Coronary artery (tissue), 2 donors: ENCODE measurements around the gene ASS1.

Experiments
- DNase-seq: peaks from one replicate; pipeline ENCODE4 v3.0.0-alpha.2; 2017; ENCODE audit warnings: low spot score
- H3K27ac ChIP-seq, 2 donors: fragments of 200-600 bp; sonication (generic); one replicate each; pipeline ENCODE4 v1.5.1; 2016 to 2019
- H3K4me3 ChIP-seq: fragments of 200-600 bp; sonication (generic); 2 replicates; pipeline ENCODE4 v1.5.1; 2016; ENCODE audit warnings: mild to moderate bottlenecking, moderate library complexity
- CTCF ChIP-seq: fragments of 200-600 bp; sonication (generic); IDR thresholded peaks from one replicate; pipeline ENCODE4 v1.5.1; 2019; ENCODE audit warnings: antibody characterized with exemption

ASS1 gene

GRCh38 chr9:130443840-130444492 lies 795 bp upstream of the ASS1 start:
- Histone ChIP-seq H3K27ac (peak overlapping the region; percentile 83 to 88), H3K4me3 (peak overlapping the region; percentile 81)
- no peak for DNase-seq
- TF ChIP-seq CTCF: no peak

DNA sequence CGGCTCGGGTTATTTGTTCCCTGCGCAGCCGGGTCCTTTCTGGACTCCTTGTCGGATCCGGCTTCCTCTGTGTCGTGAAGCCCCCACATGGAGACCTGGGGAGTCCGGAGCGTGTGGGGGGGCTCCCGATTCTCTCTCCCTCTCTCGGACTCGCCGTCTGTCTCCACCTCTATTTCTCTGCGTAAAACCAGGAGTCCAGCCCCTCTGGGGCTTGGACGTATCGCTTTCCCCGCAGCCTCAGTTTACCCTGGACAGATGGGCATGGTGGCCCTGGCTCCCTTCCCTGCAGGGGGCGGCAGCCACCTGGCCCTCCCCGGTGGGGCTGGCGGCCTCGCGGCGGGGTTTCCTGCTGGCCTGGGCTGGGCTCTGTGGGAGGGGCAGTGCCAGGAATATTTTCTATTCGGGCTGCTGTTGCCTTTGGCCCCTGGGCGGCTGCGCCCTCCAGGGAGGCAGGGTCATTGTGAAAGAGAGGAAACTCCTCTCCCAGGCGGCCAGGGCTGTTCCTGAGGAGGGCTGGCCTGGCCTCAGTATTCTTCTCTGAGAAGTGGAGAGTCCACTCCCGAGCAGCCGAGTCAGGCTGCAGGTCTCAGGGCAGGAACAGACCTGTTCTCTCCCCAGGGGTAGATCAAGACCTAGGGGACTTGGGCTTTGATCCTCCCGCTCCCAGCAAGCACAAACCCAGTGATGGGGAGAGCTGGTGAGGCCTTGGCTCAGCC lies 665 bp downstream of the ASS1 start:
- TF ChIP-seq CTCF: no peak
- Histone ChIP-seq H3K27ac (peak overlapping the region; percentile 83 to 88), H3K4me3 (peak overlapping the region; percentile 81)
- DNase-seq: peak; percentile 91

GRCh38 chr9:130446101-130446861 lies 1.5 kb downstream of the ASS1 start:
- Histone ChIP-seq H3K27ac (peak overlapping the region; percentile 83 to 88), H3K4me3 (peak overlapping the region; percentile 81)
- peak; percentile 88 for DNase-seq
- no peak for TF ChIP-seq CTCF

GRCh38 chr9:130447193-130447816 lies 2.5 kb downstream of the ASS1 start:
- peak overlapping the region; percentile 83 to 88 for H3K27ac ChIP-seq
- DNase-seq: no peak
- peak overlapping the region; percentile 81 for H3K4me3 ChIP-seq
- no peak for TF ChIP-seq CTCF

- Histone ChIP-seq H3K4me3 (no peak overlapping the region), H3K27ac (no peak overlapping the region)
- no peak for TF ChIP-seq CTCF
- no peak for DNase-seq
Observed at GRCh38 chr9:130448035-130448624, 3.4 kb downstream of the ASS1 start.

- TF ChIP-seq CTCF: no peak
- Histone ChIP-seq H3K27ac (no peak overlapping the region), H3K4me3 (no peak overlapping the region)
- DNase-seq: no peak
Observed at GRCh38 chr9:130448771-130449603, 4.2 kb downstream of the ASS1 start.
